Nephron (organoid): ENCODE data around the gene CCDC69.
A peak's percentile ranks its signal among the peaks of the same experiment; 100 is the strongest.
"Not testable (repeated sequence)": the region's sequence is repeated elsewhere in the genome, so short reads cannot be mapped to it uniquely, and the experiment has no call there.

Experiments
- H3K27ac Mint-ChIP-seq, 3 experiments: 2 replicates each; pipeline ENCODE4 v1.8.0; 2020; ENCODE audit warnings: mixed read lengths in 3 of 3, mild to moderate bottlenecking in 2 of 3, moderate library complexity in 1 of 3
- H3K27me3 Mint-ChIP-seq: 2 replicates; pipeline ENCODE4 v1.8.0; 2021; ENCODE audit warnings: low read depth, mild to moderate bottlenecking, moderate library complexity, mixed read lengths
- H3K36me3 Mint-ChIP-seq: 2 replicates; pipeline ENCODE4 v1.8.0; 2020; ENCODE audit warnings: low read depth, mixed read lengths
- H3K4me1 Mint-ChIP-seq: 2 replicates; pipeline ENCODE4 v1.8.0; 2020; ENCODE audit warnings: mixed read lengths
- H3K4me3 Mint-ChIP-seq, 3 experiments: 2 replicates each; pipeline ENCODE4 v1.8.0; 2020; ENCODE audit warnings: mild to moderate bottlenecking in 3 of 3, mixed read lengths in 3 of 3, moderate library complexity in 2 of 3
- H3K9me3 Mint-ChIP-seq: 2 replicates; pipeline ENCODE4 v1.8.0; 2020; ENCODE audit warnings: mixed read lengths
- TF ChIP-seq, protein P1 (sequence below), 3 experiments: fragments of 200-600 bp; sonication (generic); IDR thresholded peaks; one replicate each; pipeline ENCODE4 v1.5.0; 2021; ENCODE audit warnings: antibody characterized with exemption in 3 of 3; ENCODE audit not compliant: unreplicated experiment in 3 of 3

The CCDC69 gene

DNA sequence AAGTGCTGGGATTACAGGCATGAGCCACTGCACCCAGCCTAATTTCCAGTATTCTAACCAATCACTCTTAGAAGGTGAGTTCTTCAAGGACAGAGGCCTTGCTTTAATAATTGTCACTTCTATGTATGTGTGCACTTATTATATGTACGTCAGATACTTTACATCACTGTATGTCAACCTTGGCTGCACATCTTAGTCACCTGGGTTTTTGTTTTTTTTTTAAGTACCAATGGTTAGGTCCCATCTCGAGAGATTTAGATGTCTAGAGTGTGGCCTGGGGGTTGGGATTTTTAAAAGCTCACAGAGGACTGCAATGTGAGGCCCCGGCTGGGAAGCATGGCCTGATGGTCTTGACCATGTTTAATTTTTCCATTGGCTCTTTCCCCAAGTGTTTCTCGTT, 19.2 kb upstream of the CCDC69 start:
- Mint-ChIP-seq H3K4me1 (peaks cover 14% of the 10 kb centered on the region), H3K4me3 (no peak overlapping the region), H3K9me3 (peaks cover 3% of the 10 kb centered on the region), H3K36me3 (no peaks in the 10 kb centered on the region), H3K27me3 (peaks cover 20% of the 10 kb centered on the region), H3K27ac (no peak overlapping the region)
- TF ChIP-seq, protein P1, sequence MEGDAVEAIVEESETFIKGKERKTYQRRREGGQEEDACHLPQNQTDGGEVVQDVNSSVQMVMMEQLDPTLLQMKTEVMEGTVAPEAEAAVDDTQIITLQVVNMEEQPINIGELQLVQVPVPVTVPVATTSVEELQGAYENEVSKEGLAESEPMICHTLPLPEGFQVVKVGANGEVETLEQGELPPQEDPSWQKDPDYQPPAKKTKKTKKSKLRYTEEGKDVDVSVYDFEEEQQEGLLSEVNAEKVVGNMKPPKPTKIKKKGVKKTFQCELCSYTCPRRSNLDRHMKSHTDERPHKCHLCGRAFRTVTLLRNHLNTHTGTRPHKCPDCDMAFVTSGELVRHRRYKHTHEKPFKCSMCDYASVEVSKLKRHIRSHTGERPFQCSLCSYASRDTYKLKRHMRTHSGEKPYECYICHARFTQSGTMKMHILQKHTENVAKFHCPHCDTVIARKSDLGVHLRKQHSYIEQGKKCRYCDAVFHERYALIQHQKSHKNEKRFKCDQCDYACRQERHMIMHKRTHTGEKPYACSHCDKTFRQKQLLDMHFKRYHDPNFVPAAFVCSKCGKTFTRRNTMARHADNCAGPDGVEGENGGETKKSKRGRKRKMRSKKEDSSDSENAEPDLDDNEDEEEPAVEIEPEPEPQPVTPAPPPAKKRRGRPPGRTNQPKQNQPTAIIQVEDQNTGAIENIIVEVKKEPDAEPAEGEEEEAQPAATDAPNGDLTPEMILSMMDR (IDR thresholded peaks at IDR 0.05; ENCODE audit: unreplicated experiment in 3 of 3) = no peak

DNA sequence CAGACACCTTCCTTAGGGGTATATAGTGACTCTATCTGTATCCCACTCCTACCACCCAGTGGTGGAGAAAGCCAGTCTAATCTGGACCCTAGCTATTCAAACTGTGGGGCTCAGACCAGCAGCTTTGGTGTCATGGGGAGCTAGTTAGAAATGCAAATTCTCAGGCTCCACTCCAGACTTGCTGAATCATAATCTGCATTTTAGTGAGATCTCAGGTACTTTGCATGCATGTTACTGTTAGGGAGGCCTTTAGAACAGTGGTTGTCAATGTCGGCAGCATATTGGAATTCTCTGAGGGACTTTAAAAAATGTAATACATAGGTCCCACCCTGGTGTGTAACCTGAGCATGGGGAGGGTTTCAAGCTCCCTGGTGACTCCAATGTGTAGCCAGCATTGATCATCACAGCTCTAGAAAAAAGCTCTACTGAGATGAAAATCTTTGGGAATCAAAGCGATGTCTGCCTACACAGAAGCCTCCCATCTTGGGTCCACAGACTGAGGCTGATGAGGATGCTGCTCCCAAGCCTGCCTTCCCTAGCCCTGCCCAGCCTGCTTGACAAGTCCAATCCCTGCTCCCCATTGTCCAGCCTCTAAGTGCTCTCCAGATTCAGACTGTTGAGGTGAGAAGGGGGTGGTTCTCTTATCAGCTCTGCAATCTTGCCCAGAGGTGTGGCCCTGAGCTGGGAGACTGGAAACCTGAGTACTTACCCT, 17.2 kb upstream of the CCDC69 start:
- no peak overlapping the region for H3K27ac Mint-ChIP-seq

DNA sequence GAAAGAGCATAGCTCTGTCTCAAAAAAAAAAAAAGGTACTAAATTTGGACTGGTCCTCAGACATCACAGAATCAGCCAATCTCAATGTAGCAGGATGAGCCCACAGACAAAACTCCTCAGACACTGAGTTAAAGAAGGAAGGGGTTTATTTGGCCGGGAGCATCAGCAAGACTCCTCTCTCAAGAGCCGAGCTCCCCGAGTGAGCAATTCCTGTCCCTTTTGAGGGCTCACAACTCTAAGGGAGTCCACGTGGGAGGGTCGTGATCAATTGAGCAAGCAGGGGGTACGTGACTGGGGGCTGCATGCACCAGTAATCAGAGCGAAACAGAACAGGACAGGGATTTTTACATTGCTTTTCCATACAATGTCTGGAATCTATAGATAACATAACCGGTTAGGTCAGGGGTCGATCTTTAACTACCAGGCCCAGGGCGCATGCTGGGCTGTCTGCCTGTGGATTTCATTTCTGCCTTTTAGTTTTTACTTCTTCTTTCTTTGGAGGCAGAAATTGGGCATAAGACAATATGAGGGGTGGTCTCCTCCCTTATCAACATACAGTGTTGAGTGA, 16.5 kb upstream of the CCDC69 start:
- peaks cover 26% of the 10 kb centered on the region for H3K4me1 Mint-ChIP-seq
- H3K27ac Mint-ChIP-seq, H3K36me3 Mint-ChIP-seq, H3K4me3 Mint-ChIP-seq, H3K9me3 Mint-ChIP-seq: not testable (repeated sequence)
- peaks cover 20% of the 10 kb centered on the region for H3K27me3 Mint-ChIP-seq

More for the DNA sequence above, 17.2 kb upstream of the CCDC69 start:
- H3K27me3 Mint-ChIP-seq = peaks cover 17% of the 10 kb centered on the region
- no peaks in the 10 kb centered on the region for H3K36me3 Mint-ChIP-seq
- TF ChIP-seq, protein P1 (IDR thresholded peaks at IDR 0.05; ENCODE audit: unreplicated experiment in 3 of 3) = no peak
- peaks cover 26% of the 10 kb centered on the region for H3K4me1 Mint-ChIP-seq
- peaks cover 3% of the 10 kb centered on the region for H3K9me3 Mint-ChIP-seq
- no peak overlapping the region for H3K4me3 Mint-ChIP-seq

- peaks cover 32% of the 10 kb centered on the region for H3K4me1 Mint-ChIP-seq
- TF ChIP-seq, protein P1 (IDR thresholded peaks at IDR 0.05; ENCODE audit: unreplicated experiment in 3 of 3) = peak; percentile 48 to 61 (median 60)
- H3K9me3 Mint-ChIP-seq = peaks cover 3% of the 10 kb centered on the region
- H3K27me3 Mint-ChIP-seq = peaks cover 20% of the 10 kb centered on the region
- no peak overlapping the region for H3K27ac Mint-ChIP-seq
- no peaks in the 10 kb centered on the region for H3K36me3 Mint-ChIP-seq
- H3K4me3 Mint-ChIP-seq = no peak overlapping the region
Observed at GRCh38 chr5:151239237-151239861, 15.5 kb upstream of the CCDC69 start.

GRCh38 chr5:151238303-151238741, 14.4 kb upstream of the CCDC69 start:
- Mint-ChIP-seq H3K36me3 (no peaks in the 10 kb centered on the region), H3K4me3 (peak overlapping the region in 1 of 3 experiments; percentile 8), H3K27me3 (peaks cover 20% of the 10 kb centered on the region), H3K27ac (peak overlapping the region in 1 of 3 experiments; percentile 58), H3K9me3 (peaks cover 3% of the 10 kb centered on the region), H3K4me1 (peaks cover 35% of the 10 kb centered on the region)
- TF ChIP-seq, protein P1 (IDR thresholded peaks at IDR 0.05; ENCODE audit: unreplicated experiment in 3 of 3) = no peak

GRCh38 chr5:151237685-151238084, 13.8 kb upstream of the CCDC69 start:
- Mint-ChIP-seq H3K27ac (no peak overlapping the region), H3K4me3 (no peak overlapping the region), H3K9me3 (peaks cover 3% of the 10 kb centered on the region), H3K27me3 (peaks cover 20% of the 10 kb centered on the region), H3K36me3 (no peaks in the 10 kb centered on the region), H3K4me1 (peaks cover 35% of the 10 kb centered on the region)
- TF ChIP-seq, protein P1 (IDR thresholded peaks at IDR 0.05; ENCODE audit: unreplicated experiment in 3 of 3) = no peak
